ENCODE measurements around the gene IFI6.
"Not testable (repeated sequence)": the region's sequence is repeated elsewhere in the genome, so short reads cannot be mapped to it uniquely, and the experiment has no call there.

The IFI6 gene, protein sequence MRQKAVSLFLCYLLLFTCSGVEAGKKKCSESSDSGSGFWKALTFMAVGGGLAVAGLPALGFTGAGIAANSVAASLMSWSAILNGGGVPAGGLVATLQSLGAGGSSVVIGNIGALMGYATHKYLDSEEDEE

DNA sequence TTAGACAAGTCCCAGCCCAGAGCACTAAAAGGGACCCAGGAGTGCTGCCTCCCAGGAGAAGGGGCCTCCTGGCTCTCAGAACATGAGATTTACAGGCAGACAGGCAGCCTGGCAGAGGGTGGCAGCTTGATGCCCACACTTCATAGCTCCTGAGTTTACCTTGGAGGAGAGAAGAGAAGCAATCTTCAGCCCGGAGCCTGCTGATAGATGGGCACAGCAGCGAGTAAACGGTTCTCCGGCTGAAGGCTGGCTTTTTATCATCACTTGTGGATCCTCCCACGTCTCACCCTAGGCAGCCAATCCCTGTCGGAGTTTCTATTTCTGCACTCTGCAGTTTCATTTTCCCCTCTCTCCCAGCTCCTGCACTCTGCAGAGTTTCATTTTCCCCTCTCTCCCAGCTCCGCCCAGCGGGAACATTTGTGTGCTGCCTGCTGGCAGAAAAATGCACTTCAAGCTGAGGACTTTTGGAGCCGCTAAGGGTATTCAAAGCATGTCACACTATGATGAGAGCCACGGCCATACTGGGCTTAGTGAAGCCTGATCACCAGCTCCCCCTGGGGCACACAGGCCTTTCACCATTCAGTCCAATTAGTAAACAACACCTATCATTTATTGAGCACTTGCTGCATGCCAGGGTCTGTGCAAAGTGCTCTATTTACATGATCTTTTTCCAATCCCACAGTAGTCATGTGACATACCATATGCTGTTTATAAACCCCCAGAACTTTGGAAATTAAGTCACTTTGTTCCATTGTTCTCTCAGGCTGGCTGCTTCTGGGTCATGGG lies at the start of gene IFI6:
TSS of gene IFI6 (minus strand) at position 229 of the 786 bp plus-strand sequence. CDS start 2,878 bp downstream, outside the sequence.
- peak within 1 kb of the TSS; percentile 30; the same call in 1 of the 2 replicates for H3K9ac ChIP-seq (ENCODE audit: low read depth, low read length)
- H3K36me3 ChIP-seq (ENCODE audit: insufficient read depth, low read length), result no peaks in the 10 kb centered on the region
- no peaks in the 10 kb centered on the region for H3K9me3 ChIP-seq (ENCODE audit: control insufficient read depth, insufficient read depth, low read length)
- peaks cover 6% of the 10 kb centered on the region; the same call in 1 of the 2 replicates for H3K4me1 ChIP-seq (ENCODE audit: insufficient read depth, low read length)

DNA sequence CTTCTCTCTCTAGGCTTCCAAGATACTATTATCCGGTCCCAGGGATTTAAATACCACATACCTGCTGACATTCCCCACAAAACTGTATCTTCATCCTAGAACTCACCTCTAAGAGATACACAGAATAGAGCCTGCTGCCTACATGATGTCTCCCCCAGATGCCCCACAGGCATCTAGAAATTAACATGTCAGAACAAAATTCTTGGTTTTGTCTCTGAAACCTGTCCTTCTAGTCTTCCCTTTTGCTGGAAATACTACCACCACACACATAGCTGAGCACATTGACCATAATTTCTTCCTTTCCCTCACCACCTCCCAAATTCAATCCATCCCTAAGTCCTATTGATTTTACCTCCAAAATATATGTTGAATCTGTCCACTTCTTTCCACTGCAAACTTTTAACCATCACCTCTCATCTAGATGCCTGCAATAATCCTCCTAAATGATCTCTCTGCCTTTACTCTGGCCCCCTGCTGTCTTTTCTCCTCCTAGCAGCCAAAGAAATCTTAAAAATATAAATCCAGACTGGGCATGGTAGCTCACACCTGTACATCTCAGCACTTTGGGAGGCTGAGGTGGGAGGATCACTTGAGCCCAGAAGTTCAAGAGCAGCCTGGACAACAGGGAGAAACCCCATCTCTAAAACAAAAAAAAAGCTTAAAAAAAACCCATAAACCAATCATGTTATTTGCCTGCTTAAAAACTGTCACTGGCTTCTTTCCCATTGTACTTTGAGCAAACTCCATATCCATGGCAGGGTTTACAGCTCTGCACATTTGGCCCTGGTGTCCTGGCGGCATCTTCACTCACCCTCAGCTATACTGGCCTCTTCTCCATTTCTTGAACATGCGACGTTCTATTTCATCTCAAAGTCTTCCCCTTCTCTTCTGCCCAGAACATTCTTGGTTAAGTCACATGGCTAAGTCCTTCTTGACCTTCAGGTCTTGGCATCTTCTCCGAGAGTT lies 47.6 kb upstream of the IFI6 start:
- Histone ChIP-seq H3K4me1 (ENCODE audit: insufficient read depth, low read length) (no peaks in the 10 kb centered on the region), H3K9ac (ENCODE audit: low read depth, low read length) (no peak overlapping the region), H3K36me3 (ENCODE audit: insufficient read depth, low read length) (no peaks in the 10 kb centered on the region), H3K9me3 (ENCODE audit: control insufficient read depth, insufficient read depth, low read length) (no peaks in the 10 kb centered on the region)

DNA sequence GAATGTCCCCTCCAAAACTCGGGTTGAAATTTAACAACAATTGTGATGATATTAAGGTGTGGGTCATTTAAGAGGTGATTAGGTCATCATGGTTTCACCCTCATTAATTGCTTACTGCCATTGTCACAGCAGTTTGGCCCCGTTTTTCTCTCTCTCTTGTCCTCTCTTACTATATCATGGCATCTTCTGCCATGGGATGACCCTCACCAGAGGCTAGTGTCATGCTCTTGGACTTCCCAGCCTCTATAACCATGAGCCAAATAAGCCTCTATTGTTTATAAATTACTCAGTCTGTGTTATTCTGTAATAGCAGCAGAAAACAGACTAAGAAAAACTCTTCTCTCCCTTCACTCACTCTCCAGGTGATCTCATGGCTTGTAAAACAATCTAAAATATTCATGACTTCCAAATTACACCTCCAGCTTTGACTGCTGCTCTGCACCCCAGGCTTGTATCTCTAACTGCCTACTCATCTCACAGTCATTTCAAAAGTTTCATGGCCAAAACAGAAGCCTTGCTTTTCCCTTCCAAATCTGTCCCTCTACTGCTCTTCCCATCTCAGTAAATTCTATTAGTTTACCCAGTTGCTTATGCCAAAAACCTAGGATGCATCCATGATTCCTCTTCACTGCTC lies 44.4 kb upstream of the IFI6 start:
- Histone ChIP-seq H3K9ac (ENCODE audit: low read depth, low read length) (no peak overlapping the region), H3K36me3 (ENCODE audit: insufficient read depth, low read length) (no peaks in the 10 kb centered on the region), H3K4me1 (ENCODE audit: insufficient read depth, low read length) (no peaks in the 10 kb centered on the region), H3K9me3 (ENCODE audit: control insufficient read depth, insufficient read depth, low read length) (no peaks in the 10 kb centered on the region)

DNA sequence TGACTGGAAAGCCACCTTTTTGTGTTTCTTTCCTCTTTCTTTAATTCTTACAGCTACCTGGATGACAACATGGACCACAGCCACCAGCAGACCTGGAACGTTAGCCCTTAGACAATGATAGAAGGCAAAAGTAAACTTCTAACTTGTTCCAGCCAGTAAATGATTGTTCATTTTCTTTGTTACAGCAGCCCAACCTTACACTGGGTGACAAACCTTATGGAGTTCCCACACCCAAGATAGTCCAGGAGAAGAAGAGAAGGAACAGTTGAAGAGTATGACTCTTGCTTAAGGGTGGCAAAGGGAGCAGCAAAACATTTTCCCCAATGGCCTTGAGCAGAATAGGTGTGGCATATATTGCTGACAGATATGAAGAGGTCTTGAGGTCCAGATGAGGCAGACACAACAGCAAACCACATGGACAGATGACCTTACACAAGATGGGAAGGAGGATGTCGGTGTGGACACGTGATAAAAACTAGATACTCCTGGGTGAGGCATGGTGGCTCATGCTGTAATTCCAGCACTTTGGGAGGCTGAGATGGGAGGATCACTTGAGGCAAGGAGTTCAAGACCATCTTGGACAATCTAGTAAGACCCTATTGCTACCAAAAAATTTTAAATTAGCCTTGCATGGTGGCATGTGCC lies 42.0 kb upstream of the IFI6 start:
- H3K36me3 ChIP-seq (ENCODE audit: insufficient read depth, low read length), result no peaks in the 10 kb centered on the region

DNA sequence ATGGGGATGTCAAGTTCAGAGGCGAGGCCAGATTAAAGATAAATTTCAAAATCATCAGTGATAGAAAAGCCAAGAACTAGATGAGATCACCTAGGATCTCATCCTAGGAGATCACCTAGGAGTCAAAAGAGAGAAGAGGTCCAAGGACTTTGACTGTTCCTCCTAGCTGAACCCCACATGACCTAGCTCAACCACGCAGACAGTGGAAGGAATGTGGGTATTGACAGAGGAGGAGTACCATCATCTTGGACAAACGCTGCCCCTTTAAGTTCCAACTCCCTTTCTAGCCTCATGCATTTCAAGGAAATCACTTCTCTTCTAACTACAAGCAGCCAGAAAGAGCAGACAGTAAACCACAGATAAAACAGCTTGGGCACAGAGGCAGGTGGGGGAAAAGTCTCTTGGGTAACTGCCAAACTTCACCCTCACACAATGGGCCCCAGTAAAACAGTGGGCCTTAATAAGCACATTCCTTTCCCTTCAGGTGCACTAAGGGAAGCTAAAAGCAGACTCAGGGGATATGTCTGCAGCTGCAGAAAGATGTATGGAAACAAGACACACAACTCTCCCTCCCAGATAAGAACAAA lies 41.2 kb upstream of the IFI6 start:
- Histone ChIP-seq H3K9ac (ENCODE audit: low read depth, low read length) (no peak overlapping the region), H3K4me1 (ENCODE audit: insufficient read depth, low read length) (no peaks in the 10 kb centered on the region), H3K36me3 (ENCODE audit: insufficient read depth, low read length) (no peaks in the 10 kb centered on the region), H3K9me3 (ENCODE audit: control insufficient read depth, insufficient read depth, low read length) (no peaks in the 10 kb centered on the region)

More for the DNA sequence above, 42.0 kb upstream of the IFI6 start:
- H3K9me3 ChIP-seq (ENCODE audit: control insufficient read depth, insufficient read depth, low read length), result no peaks in the 10 kb centered on the region
- H3K4me1 ChIP-seq (ENCODE audit: insufficient read depth, low read length), result no peaks in the 10 kb centered on the region
- no peak overlapping the region for H3K9ac ChIP-seq (ENCODE audit: low read depth, low read length)

DNA sequence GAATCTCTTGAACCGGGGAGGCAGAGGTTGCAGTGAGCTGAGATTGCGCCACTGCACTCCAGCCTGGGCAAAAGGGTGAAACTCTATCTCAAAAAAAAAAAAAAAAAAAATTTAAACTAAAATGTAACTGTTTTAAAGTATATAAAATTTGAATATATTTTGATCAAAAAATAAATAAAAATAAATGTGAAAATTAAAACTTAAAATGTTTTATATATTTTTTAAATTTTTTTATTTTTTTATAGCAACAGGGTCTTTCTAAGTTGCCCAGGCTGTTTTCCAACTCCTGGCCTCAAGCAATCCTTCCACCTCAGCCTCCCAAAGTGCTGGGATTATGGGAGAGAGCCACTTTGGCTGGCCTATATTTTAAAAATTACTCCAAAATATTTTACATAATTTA lies 38.6 kb upstream of the IFI6 start:
- no peaks in the 10 kb centered on the region for H3K4me1 ChIP-seq (ENCODE audit: insufficient read depth, low read length)
- H3K9ac ChIP-seq (ENCODE audit: low read depth, low read length), result no peak overlapping the region
- no peaks in the 10 kb centered on the region for H3K9me3 ChIP-seq (ENCODE audit: control insufficient read depth, insufficient read depth, low read length)

DNA sequence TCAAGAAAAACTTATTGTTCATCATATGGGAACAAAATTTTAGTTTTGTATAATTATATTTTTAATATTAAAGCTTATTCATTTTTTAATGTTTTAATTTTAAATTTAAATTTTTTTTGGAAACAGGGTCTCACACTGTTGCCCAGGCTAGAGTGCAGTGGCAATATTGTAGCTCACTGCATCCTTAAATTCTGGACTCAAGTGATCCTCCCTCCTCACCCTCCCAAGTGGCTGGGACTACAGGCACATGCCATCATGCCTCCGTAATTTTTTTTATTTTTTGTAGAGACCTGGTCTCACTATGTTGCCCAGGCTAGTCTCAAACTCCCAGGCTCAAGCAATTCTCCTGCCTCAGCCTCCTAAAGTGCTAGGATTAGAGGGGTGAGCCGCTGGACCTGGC lies 33.6 kb upstream of the IFI6 start:
- Histone ChIP-seq H3K9me3 (ENCODE audit: control insufficient read depth, insufficient read depth, low read length) (peaks cover 3% of the 10 kb centered on the region; the same call in 1 of the 2 replicates), H3K9ac (ENCODE audit: low read depth, low read length) (no peak overlapping the region), H3K36me3 (ENCODE audit: insufficient read depth, low read length) (no peaks in the 10 kb centered on the region), H3K4me1 (ENCODE audit: insufficient read depth, low read length) (no peaks in the 10 kb centered on the region)

More for the DNA sequence above, 38.6 kb upstream of the IFI6 start:
- H3K36me3 ChIP-seq (ENCODE audit: insufficient read depth, low read length), result no peaks in the 10 kb centered on the region

DNA sequence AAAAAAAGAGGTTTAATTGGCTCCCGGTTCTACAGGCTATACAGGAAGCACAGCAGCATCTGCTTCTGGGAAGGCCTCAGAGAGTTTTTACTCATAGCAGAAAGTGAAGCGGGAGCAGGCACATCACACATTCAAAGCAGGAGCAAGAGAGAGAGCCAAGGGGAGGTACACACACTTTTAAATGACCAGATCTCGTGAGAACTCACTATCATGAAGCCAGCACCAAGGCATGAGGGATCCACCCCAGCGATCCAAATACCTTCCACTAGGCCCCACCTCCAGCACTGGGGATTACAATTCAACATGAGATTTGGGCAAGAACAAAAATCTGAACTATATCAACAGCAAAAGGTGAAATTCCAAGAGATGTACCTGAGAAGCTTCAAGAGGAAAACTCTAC lies 33.0 kb upstream of the IFI6 start:
- no peak overlapping the region for H3K9ac ChIP-seq (ENCODE audit: low read depth, low read length)
- H3K9me3 ChIP-seq (ENCODE audit: control insufficient read depth, insufficient read depth, low read length), result peaks cover 3% of the 10 kb centered on the region; the same call in 1 of the 2 replicates
- no peaks in the 10 kb centered on the region for H3K4me1 ChIP-seq (ENCODE audit: insufficient read depth, low read length)
- H3K36me3 ChIP-seq (ENCODE audit: insufficient read depth, low read length), result no peaks in the 10 kb centered on the region

DNA sequence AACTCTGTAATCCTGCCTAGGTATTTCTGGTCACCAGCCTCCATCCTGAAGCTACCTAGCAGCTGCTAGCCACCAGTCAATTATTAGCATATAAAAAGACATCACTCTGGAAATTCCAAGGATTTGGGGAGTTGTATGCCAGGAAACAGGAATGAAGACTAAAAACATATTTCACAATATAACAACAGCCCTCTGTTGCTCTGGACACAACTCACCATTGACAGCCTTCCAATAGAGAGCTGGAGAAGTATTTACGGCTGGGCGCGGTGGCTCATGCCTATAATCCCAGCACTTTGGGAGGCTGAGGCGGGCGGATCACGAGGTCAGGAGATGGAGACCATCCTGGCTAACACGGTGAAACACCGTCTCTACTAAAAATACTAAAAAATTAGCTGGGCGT lies 24.8 kb upstream of the IFI6 start:
- not testable (repeated sequence) for H3K9me3 ChIP-seq (ENCODE audit: control insufficient read depth, insufficient read depth, low read length); H3K36me3 ChIP-seq (ENCODE audit: insufficient read depth, low read length); H3K9ac ChIP-seq (ENCODE audit: low read depth, low read length); H3K4me1 ChIP-seq (ENCODE audit: insufficient read depth, low read length)

DNA sequence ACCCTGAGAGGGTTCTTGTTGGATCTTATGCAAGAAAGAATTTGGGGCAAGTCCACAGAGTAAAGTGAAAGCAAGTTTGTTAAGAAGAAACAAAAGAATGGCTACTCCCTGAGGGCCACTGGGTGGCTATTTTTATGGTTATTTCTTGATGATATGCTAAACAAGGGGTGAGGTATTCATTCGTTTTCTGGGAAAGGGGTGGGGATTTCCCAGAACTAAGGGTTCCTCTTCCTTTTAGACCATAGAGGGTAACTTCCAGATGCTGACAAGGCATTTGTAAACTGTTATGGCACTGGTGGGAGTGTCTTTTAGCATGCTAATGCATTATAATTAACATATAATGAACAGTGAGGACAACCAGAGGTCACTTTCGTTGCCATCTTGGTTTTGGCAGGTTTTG lies 18.2 kb upstream of the IFI6 start:
- Histone ChIP-seq H3K36me3 (ENCODE audit: insufficient read depth, low read length) (no peaks in the 10 kb centered on the region), H3K9ac (ENCODE audit: low read depth, low read length) (no peak overlapping the region), H3K4me1 (ENCODE audit: insufficient read depth, low read length) (peaks cover 8% of the 10 kb centered on the region; the same call in 1 of the 2 replicates), H3K9me3 (ENCODE audit: control insufficient read depth, insufficient read depth, low read length) (peaks cover 6% of the 10 kb centered on the region)

DNA sequence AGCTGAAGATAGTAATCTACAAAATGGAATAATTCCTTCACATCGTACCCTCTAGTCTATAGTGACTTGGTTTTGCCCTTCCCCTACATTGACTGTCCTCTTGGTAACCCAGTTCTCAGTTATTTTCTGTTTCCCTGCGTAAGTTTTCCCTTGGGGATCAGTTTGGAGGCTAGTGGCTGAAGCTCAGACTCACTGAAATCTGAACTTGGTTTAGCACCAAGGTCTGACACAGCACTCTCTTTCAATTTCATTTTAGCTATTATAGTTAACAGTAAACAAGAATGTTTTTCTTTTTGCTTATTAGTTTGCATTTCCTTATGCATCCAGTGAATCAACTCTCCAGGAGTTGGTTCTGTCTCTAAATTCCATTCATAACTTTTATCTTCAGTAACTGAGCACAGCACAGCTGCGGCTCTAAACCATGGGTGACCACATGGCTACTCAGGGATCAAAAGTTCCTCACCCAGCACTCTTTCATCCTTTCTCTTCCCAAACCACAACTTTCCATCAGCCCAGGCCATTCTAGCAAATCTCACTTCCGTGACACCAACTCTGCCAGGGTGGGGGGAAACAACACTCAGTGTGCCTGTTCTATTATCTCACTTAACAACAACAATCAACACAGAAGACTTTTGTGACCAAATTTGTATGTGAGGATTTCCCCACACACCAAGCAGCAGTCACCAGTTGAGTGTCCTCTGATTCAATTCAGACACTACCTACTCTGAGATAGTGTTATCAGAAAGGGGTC lies 17.6 kb upstream of the IFI6 start:
- Histone ChIP-seq H3K9me3 (ENCODE audit: control insufficient read depth, insufficient read depth, low read length) (peaks cover 6% of the 10 kb centered on the region), H3K9ac (ENCODE audit: low read depth, low read length) (no peak overlapping the region), H3K4me1 (ENCODE audit: insufficient read depth, low read length) (peaks cover 8% of the 10 kb centered on the region; the same call in 1 of the 2 replicates), H3K36me3 (ENCODE audit: insufficient read depth, low read length) (no peaks in the 10 kb centered on the region)

DNA sequence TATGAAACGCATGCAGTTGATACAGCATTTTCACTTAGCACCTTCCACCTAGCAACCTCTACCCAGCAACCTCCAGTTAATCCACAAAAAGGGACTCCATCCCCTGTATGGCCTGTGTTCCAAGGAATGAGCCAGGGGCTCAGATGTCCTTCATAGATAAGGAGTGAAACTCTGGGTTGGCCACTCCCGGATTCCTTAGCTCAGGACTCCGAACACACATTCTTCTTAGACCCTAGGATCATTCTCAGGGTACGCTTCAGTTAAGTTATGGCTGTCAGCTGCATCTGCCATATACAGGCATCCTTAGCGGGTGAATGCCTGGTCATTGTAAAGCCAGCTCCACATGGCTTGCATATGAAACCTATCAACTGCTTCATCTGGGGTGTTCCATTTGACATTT lies 15.9 kb upstream of the IFI6 start:
- no peaks in the 10 kb centered on the region for H3K36me3 ChIP-seq (ENCODE audit: insufficient read depth, low read length)

More for the DNA sequence above, 15.9 kb upstream of the IFI6 start:
- H3K9me3 ChIP-seq (ENCODE audit: control insufficient read depth, insufficient read depth, low read length), result peaks cover 6% of the 10 kb centered on the region
- H3K9ac ChIP-seq (ENCODE audit: low read depth, low read length), result no peak overlapping the region
- H3K4me1 ChIP-seq (ENCODE audit: insufficient read depth, low read length), result peaks cover 8% of the 10 kb centered on the region; the same call in 1 of the 2 replicates

All from ES-I3 (cell line).